Breast epithelium (tissue), 3 donors: ENCODE data around the gene MARCKS.

Experiments
- POLR2A ChIP-seq: fragments of 450-650 bp; IDR thresholded peaks from one replicate; pipeline ENCODE4 v1.6.1; 2016; ENCODE audit warnings: antibody characterized with exemption, mild to moderate bottlenecking, moderate library complexity
- TF ChIP-seq, protein P1 (sequence below), 3 donors: fragments of 450-650 bp; IDR thresholded peaks; one replicate each; pipeline ENCODE4 v1.5.1; 2016 to 2017; ENCODE audit warnings: antibody characterized with exemption in 3 of 3, mild to moderate bottlenecking in 3 of 3, moderate library complexity in 3 of 3

DNA sequence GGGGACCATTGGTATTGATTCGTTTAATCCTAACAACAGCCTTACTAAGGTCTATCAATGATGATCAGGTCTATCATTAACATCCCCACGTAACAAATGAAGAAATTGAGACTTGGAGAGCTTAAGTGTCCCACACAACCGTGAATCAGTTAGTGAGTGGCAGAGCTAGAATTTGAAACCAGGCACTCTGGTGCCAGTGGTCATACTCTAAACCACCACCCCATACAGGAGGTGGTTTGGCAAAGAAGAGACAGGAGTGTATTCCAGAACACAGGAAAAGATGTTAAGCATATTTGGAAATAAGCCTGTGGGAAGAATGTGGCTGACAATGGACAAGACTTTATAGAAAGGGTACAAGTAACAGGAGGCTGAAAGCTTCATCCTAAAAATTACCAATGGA, 35.7 kb upstream of the MARCKS start:
- TF ChIP-seq, protein P1, sequence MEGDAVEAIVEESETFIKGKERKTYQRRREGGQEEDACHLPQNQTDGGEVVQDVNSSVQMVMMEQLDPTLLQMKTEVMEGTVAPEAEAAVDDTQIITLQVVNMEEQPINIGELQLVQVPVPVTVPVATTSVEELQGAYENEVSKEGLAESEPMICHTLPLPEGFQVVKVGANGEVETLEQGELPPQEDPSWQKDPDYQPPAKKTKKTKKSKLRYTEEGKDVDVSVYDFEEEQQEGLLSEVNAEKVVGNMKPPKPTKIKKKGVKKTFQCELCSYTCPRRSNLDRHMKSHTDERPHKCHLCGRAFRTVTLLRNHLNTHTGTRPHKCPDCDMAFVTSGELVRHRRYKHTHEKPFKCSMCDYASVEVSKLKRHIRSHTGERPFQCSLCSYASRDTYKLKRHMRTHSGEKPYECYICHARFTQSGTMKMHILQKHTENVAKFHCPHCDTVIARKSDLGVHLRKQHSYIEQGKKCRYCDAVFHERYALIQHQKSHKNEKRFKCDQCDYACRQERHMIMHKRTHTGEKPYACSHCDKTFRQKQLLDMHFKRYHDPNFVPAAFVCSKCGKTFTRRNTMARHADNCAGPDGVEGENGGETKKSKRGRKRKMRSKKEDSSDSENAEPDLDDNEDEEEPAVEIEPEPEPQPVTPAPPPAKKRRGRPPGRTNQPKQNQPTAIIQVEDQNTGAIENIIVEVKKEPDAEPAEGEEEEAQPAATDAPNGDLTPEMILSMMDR (IDR thresholded peaks at IDR 0.05), result no peak
- no peak for TF ChIP-seq POLR2A
